Activated T-helper 2 cell treated with anti-CD3 and anti-CD28 coated beads, Interferon-gamma antibody, Interleukin-2, Interleukin-4, amounts not matched to agents 10 μg/mL and 5 μg/mL and 100 μg/mL, durations not matched to agents 14 hours and 24 hours and 36 hours (primary cell): ENCODE measurements around the gene TBX1. TPM values are rescaled to one million over a fixed set of nuclear protein-coding genes. Genes with fewer than 3 reads are reported as not detected.

Experiments used
- DNase-seq: peaks from one replicate; pipeline ENCODE4 v3.0.0; 2021; ENCODE audit warnings: low spot score
- H3K27ac Mint-ChIP-seq: one replicate; pipeline ENCODE4 v1.8.0; 2021; ENCODE audit warnings: mixed read lengths
- H3K27me3 Mint-ChIP-seq: one replicate; pipeline ENCODE4 v1.8.0; 2021; ENCODE audit warnings: low read depth, mixed read lengths
- H3K36me3 Mint-ChIP-seq: one replicate; pipeline ENCODE4 v1.8.0; 2021; ENCODE audit warnings: low read depth, mixed read lengths
- H3K4me1 Mint-ChIP-seq: one replicate; pipeline ENCODE4 v1.8.0; 2021; ENCODE audit warnings: low read depth, mixed read lengths
- H3K4me3 Mint-ChIP-seq: one replicate; pipeline ENCODE4 v1.8.0; 2021; ENCODE audit warnings: low read depth, mild to moderate bottlenecking, moderate library complexity, mixed read lengths
- H3K9me3 Mint-ChIP-seq: one replicate; pipeline ENCODE4 v1.8.0; 2021; ENCODE audit warnings: mixed read lengths
- intact Hi-C: fragments of 100-400 bp; cut with micrococcal nuclease; formaldehyde crosslinking; loops from one replicate; pipeline ENCODE4 v1.15.1; 2023
- total RNA-seq: library from RNA; stranded (reverse); gene quantifications from 2 replicates; pipeline ENCODE4 v1.2.3, GENCODE V29; 2022

Gene TBX1
- total RNA-seq = 0.09 and 0.32 TPM in 2 replicates

DNA sequence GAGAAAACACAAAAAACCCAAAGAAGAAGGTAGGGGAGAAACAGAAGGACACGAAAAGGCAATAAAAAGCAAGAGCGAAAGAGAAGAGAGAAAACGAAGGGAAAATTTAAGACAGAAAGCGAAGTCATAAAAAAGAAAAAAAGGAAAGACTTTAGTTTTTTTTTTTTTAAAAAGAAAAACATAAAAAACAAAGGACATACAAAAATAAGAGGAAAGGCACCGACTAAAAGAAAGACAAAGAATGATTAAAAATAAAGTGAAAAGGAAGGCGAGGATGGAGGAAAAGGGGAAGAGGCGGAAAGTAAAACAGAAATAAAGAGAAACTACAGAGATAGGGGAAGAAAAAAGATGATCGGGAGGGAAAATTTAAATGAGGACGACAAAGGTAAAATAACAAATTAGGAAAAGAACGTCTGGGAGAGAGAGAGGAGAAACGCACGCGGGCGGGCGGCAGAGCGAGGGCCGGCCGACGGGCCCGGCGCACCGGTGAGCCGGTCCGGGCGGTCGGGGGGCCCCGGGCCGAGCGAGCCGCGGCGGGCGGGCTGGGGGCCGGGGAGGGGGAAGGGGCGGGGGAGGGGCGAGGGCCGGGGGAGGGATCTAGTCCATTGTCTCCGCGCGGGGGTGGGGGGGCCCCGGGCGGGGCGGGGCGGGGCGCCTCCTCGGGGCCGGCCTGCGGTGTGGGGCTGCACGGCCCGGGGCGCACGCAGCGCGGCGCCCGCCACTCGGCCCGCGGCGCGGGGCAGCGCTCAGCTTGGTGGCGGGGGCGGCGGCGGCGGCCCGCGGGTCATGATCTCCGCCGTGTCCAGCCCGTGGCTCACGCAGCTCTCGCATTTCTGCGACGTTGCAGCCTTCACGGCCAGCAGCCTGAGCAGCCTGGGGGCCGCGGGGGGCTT, at the start of gene TBX1:
TBX1 (plus strand) TSS at position 721 of the 893 bp plus-strand sequence; CDS start at position 787, 66 bp downstream.
- Mint-ChIP-seq H3K4me3 (peak within 1 kb of the TSS; percentile 54), H3K36me3 (peaks cover 6% of the 10 kb centered on the region), H3K9me3 (no peaks in the 10 kb centered on the region), H3K4me1 (peaks cover 19% of the 10 kb centered on the region), H3K27ac (peak within 1 kb of the TSS; percentile 8), H3K27me3 (peaks cover 61% of the 10 kb centered on the region)
- intact Hi-C loops = no loop called here
- DNase-seq = no peak

- intact Hi-C loops = no loop called here
- no peak overlapping the region for H3K4me3 Mint-ChIP-seq
- H3K4me1 Mint-ChIP-seq = peaks cover 2% of the 10 kb centered on the region
- no peak overlapping the region for H3K27ac Mint-ChIP-seq
- H3K27me3 Mint-ChIP-seq = peaks cover 25% of the 10 kb centered on the region
- no peaks in the 10 kb centered on the region for H3K36me3 Mint-ChIP-seq
- DNase-seq = no peak
- H3K9me3 Mint-ChIP-seq = no peaks in the 10 kb centered on the region
Observed at GRCh38 chr22:19713245-19713644, 47.3 kb upstream of the TBX1 start.

DNA sequence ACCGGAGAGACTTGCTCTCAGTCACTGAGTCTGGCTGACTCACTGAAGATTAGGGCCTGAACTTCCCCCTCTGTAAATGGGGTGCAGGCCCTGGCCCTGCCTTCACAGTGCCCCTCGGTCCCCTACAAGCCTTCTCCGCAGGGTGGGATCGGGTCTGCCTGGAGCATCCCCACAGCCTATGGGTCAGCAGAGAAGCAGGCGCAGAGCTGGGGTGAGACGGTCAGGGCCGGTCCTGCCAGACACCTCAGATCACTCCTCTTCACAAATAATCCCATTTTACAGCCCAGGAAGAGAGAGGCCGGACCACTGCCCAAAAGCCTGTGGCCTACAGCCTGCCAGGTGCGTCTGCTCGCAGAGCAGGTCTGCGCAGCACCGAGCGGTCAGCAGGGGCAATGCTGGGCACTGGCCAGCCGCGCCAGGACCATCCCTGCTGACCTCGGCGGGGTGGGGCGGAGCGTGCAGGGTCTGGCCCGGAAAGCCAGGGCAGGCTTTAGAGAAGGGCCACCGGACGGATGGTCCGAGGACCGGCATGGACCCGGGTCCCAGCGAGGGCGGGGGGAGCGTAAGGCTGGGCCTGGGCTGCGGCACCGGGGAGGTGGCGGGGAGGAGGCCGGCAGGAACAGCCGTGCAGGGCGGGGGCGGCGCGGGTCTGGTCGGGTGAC, 46.8 kb upstream of the TBX1 start:
- Mint-ChIP-seq H3K4me3 (no peak overlapping the region), H3K4me1 (peaks cover 2% of the 10 kb centered on the region), H3K27ac (no peak overlapping the region), H3K9me3 (no peaks in the 10 kb centered on the region), H3K27me3 (peaks cover 25% of the 10 kb centered on the region), H3K36me3 (no peaks in the 10 kb centered on the region)
- intact Hi-C loops = no loop called here
- no peak for DNase-seq

DNA sequence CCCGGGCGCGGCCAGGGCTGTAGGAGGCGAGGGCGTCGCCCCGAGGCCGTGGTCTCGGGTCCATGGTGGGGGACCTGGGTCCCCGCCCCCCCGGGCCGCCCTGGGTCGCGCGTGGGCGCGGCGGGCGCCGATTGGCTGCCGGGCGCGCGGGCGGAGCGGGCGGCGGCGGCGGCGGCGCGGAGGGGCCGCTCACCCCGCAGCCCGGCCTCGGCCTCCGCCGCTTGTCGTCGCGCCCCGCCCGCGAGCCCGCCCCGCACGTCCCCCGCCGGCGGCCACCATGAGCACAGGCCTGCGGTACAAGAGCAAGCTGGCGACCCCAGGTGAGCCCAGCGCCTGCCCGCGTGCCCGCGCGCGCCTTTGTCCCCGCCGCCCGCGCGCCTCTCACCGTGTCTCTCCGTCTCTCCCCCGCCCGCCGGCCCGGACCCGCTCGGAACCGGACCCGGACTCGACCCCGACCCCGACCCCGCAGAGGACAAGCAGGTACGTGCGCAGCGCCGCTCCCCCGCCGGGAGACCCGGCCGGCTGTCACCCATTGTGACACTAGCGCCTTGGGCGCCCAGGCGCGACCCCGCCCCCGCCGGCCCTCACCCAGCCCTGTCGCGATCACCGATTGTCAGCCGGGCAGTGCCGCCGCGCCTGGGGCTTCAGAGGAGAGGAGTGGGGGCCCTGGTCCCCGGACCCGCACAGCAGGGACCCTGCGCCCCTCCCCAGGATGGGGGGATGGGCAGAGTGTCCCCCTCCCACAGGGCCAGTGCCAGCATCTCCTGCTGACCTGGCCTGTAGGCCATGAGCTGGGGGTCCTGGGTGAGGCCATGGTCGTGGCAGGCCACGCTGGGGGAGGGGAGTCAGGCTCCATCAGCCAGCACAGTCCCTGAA, 46.0 kb upstream of the TBX1 start, which contains the start of gene SEPTIN5:
SEPTIN5 (plus strand) TSS at position 192 of the 876 bp plus-strand sequence; CDS start at position 278, 86 bp downstream.
- Mint-ChIP-seq H3K27me3 (peaks cover 30% of the 10 kb centered on the region), H3K36me3 (no peaks in the 10 kb centered on the region), H3K9me3 (no peaks in the 10 kb centered on the region), H3K4me1 (peaks cover 2% of the 10 kb centered on the region), H3K27ac (no peak within 1 kb of the TSS), H3K4me3 (peak within 1 kb of the TSS; percentile 52)
- no peak for DNase-seq
- intact Hi-C loops = loop anchor here (5.0 kb wide), 1 partner anchor 43 kb away; no protein-coding TSS in a partner anchor

GRCh38 chr22:19715188-19715930, 45.2 kb upstream of the TBX1 start:
- H3K4me1 Mint-ChIP-seq = peaks cover 2% of the 10 kb centered on the region
- H3K36me3 Mint-ChIP-seq = no peaks in the 10 kb centered on the region
- H3K9me3 Mint-ChIP-seq = no peaks in the 10 kb centered on the region
- peak overlapping the region; percentile 52 for H3K4me3 Mint-ChIP-seq
- H3K27ac Mint-ChIP-seq = no peak overlapping the region
- intact Hi-C loops = loop anchor here (5.0 kb wide), 1 partner anchor 42 kb away; no protein-coding TSS in a partner anchor
- peaks cover 35% of the 10 kb centered on the region for H3K27me3 Mint-ChIP-seq
- DNase-seq = no peak

GRCh38 chr22:19716041-19716828, 44.3 kb upstream of the TBX1 start:
- Mint-ChIP-seq H3K36me3 (no peaks in the 10 kb centered on the region), H3K4me1 (peaks cover 2% of the 10 kb centered on the region), H3K4me3 (no peak overlapping the region), H3K27ac (no peak overlapping the region), H3K27me3 (peaks cover 44% of the 10 kb centered on the region), H3K9me3 (no peaks in the 10 kb centered on the region)
- no peak for DNase-seq
- intact Hi-C loops = loop anchor here (5.0 kb wide), 1 partner anchor 41 kb away; no protein-coding TSS in a partner anchor

DNA sequence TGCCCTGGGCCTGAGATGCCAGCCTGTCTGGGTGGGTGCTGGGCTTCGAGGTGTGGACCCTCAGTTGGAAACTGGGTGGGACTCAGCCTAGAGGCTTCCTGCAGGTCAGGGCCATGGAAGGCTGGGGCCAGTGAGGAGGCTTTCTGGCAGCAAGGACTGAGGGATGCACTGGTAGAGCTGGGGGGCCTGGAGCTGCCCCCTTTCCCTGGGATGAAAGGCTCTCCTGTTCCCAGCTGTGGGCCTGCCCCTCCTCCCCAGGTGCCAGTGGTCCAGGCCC, 43.8 kb upstream of the TBX1 start:
- Mint-ChIP-seq H3K36me3 (no peaks in the 10 kb centered on the region), H3K9me3 (no peaks in the 10 kb centered on the region), H3K27me3 (peaks cover 48% of the 10 kb centered on the region), H3K4me3 (no peak overlapping the region), H3K4me1 (peaks cover 2% of the 10 kb centered on the region), H3K27ac (no peak overlapping the region)
- DNase-seq = no peak
- intact Hi-C loops = loop anchor here (5.0 kb wide), 1 partner anchor 41 kb away; no protein-coding TSS in a partner anchor

DNA sequence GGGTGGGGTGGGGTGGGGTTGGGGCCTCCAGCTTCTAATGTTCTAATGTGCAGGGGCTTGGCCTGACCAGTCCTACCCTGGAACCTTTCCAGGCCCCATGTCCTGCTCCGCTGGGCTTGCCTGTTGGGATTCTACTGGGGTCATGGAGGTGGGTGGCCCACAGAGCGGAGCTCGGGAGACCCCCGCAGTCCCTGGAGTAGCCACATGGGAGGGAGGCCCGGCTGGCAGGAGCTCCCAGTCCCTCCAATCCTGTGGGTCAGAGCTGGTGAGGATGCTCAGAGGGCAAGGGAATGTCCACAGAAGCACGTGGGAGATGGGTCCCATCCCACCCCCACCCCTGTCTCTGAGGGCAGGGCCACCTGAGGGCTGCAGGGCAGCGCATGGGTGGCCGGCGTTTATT, 43.4 kb upstream of the TBX1 start:
- intact Hi-C loops = loop anchor here (5.0 kb wide), 1 partner anchor 40 kb away; no protein-coding TSS in a partner anchor
- Mint-ChIP-seq H3K36me3 (no peaks in the 10 kb centered on the region), H3K4me1 (peaks cover 2% of the 10 kb centered on the region), H3K27me3 (peaks cover 47% of the 10 kb centered on the region), H3K27ac (no peak overlapping the region), H3K4me3 (no peak overlapping the region), H3K9me3 (no peaks in the 10 kb centered on the region)
- no peak for DNase-seq

- Mint-ChIP-seq H3K4me1 (peaks cover 2% of the 10 kb centered on the region), H3K36me3 (no peaks in the 10 kb centered on the region), H3K27me3 (peaks cover 47% of the 10 kb centered on the region), H3K4me3 (peak overlapping the region; percentile 67), H3K27ac (no peak overlapping the region), H3K9me3 (no peaks in the 10 kb centered on the region)
- intact Hi-C loops = loop anchor here (5.0 kb wide), 1 partner anchor 39 kb away; no protein-coding TSS in a partner anchor
- DNase-seq = peak; percentile 77
Observed at GRCh38 chr22:19717691-19718455, 42.7 kb upstream of the TBX1 start.

DNA sequence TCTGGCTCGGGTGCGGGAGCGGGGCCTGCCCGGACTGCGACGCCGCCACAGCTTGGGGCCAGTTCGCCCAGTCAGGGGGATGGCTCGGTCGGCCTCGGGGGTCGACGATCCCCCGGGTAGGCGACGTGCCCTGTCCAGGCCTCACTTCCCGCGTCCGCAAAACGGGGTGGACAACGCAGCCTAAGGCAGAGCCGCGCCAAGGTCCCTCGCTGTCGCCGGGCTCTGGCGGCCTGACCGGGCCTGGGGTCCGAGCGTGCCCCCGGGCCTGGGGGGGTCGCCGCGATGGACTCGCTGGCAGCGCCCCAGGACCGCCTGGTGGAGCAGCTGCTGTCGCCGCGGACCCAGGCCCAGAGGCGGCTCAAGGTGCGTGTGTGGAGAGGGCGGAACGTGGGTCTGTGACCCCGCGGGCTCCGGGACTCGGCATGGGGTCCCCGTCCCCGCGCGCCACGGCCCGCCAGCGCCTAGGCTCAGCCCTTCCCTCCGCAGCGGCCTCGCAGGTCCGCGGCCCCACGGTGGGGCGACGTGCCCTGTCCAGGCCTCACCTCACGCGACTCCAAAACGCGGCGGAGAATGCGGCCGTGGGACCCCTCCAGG, 42.0 kb upstream of the TBX1 start:
- Mint-ChIP-seq H3K27me3 (peaks cover 45% of the 10 kb centered on the region), H3K9me3 (no peaks in the 10 kb centered on the region), H3K36me3 (no peaks in the 10 kb centered on the region), H3K4me3 (no peak overlapping the region), H3K27ac (no peak overlapping the region), H3K4me1 (peaks cover 2% of the 10 kb centered on the region)
- no peak for DNase-seq
- intact Hi-C loops = loop anchor here (5.0 kb wide), 1 partner anchor 39 kb away; no protein-coding TSS in a partner anchor
